SK-N-SH treated with all-trans-retinoic acid at 6 μM for 48 hours (cell line): Measurements from ENCODE around the gene ADD1.

ENCODE experiments used
- BACH2 ChIP-seq: fragments of 250-450 bp; sonication (Bioruptor Pico); IDR thresholded peaks from 2 replicates; pipeline ENCODE4 v1.9.0; 2021; ENCODE audit warnings: mild to moderate bottlenecking, borderline replicate concordance
- RARB ChIP-seq: fragments of 250-450 bp; sonication (Bioruptor Pico); IDR thresholded peaks from 2 replicates; pipeline ENCODE4 v1.8.0; 2021; ENCODE audit warnings: mild to moderate bottlenecking, moderate library complexity
- ZNF70 ChIP-seq: fragments of 450-650 bp; formaldehyde crosslinking; IDR thresholded peaks from 2 replicates; pipeline ENCODE4 v1.5.0; 2020; ENCODE audit warnings: mild to moderate bottlenecking, moderate library complexity

- no peak for TF ChIP-seq BACH2 (CRISPR knock-in tag)
- TF ChIP-seq RARB (CRISPR knock-in tag): no peak
- TF ChIP-seq ZNF70 (CRISPR knock-in tag): no peak
These were observed 24.1 kb upstream of the ADD1 start for GRCh38 chr4:2819244-2820215.
